Measurements from ENCODE around the gene DYSF.

Gene DYSF

DNA sequence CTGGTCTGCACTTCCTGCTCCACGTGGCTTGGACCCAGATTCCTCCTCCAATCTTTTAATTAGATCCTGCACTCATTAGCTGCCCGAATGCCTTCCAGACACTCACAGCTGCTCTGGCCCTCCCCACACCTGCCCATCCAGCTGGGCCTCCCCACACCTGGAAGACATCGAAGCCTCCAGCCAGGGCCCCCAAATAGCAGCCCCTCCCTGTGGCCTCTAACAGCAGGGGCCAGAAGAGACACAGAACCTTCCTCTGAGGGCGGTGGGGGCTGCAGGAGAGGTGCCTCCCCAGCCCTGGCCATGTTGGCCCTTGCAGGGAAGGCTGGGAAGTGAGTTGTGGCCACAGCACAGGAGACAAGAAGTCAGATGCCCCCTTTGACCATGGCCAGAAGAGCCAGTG is 252.8 kb downstream of the DYSF start:
- TF ChIP-seq EZH2phosphoT487 (IDR thresholded peaks at IDR 0.05; ENCODE audit: low read depth), result no peak
- no peak for TF ChIP-seq CTCF (IDR thresholded peaks at IDR 0.05; ENCODE audit: low read depth, low read length)
- H3K27me3 ChIP-seq (ENCODE audit: low read depth, low read length), result 0 out of 2 replicates have a peak, but pooled peaks cover 5% of the 10 kb centered on the region
- H3K4me2 ChIP-seq (ENCODE audit: low read length), result no peak overlapping the region
- no peaks in the 10 kb centered on the region for H3K4me1 ChIP-seq (ENCODE audit: low read length)
- no peaks in the 10 kb centered on the region for H3K9me3 ChIP-seq (ENCODE audit: insufficient read depth, low read length)
- no peaks in the 10 kb centered on the region for H4K20me1 ChIP-seq (ENCODE audit: insufficient read depth, low read length)
- H2AFZ ChIP-seq (ENCODE audit: low read depth, low read length), result no peak overlapping the region
- no peaks in the 10 kb centered on the region for H3K79me2 ChIP-seq (ENCODE audit: low read length)
- H3K36me3 ChIP-seq (replicated peaks; ENCODE audit: low read depth, low read length), result no peaks in the 10 kb centered on the region
- no peak overlapping the region for H3K27ac ChIP-seq (ENCODE audit: low read length)
- H3K9ac ChIP-seq (ENCODE audit: low read length), result no peak overlapping the region
- no peak overlapping the region for H3K4me3 ChIP-seq (ENCODE audit: low read length)

DNA sequence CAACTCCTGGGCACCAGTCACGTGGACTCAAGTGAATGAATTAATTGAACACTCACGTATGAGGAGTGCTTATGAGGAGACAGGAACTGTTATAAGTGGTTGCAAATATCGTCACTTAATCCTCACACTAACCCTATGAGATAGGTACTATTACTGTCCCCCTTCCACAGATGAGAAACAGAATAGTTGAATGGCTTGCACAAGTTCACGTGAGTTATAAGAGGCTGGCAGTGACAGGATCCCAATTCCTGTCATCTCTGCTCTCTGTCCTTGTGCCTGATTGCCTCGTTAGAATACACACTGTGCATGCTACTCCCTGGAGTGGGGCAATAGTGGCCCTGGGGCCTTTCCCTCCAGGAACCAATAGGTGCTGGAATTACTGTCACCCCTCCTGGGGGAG is 253.5 kb downstream of the DYSF start:
- Histone ChIP-seq H3K27ac (ENCODE audit: low read length) (no peak overlapping the region), H3K36me3 (replicated peaks; ENCODE audit: low read depth, low read length) (no peaks in the 10 kb centered on the region), H4K20me1 (ENCODE audit: insufficient read depth, low read length) (no peaks in the 10 kb centered on the region), H3K4me1 (ENCODE audit: low read length) (no peaks in the 10 kb centered on the region), H3K9ac (ENCODE audit: low read length) (no peak overlapping the region), H3K9me3 (ENCODE audit: insufficient read depth, low read length) (no peaks in the 10 kb centered on the region), H3K4me2 (ENCODE audit: low read length) (no peak overlapping the region), H3K79me2 (ENCODE audit: low read length) (no peaks in the 10 kb centered on the region), H2AFZ (ENCODE audit: low read depth, low read length) (no peak overlapping the region), H3K4me3 (ENCODE audit: low read length) (no peak overlapping the region), H3K27me3 (ENCODE audit: low read depth, low read length) (0 out of 2 replicates have a peak, but pooled peaks cover 5% of the 10 kb centered on the region)
- TF ChIP-seq CTCF (IDR thresholded peaks at IDR 0.05; ENCODE audit: low read depth, low read length), result no peak
- no peak for TF ChIP-seq EZH2phosphoT487 (IDR thresholded peaks at IDR 0.05; ENCODE audit: low read depth)

DNA sequence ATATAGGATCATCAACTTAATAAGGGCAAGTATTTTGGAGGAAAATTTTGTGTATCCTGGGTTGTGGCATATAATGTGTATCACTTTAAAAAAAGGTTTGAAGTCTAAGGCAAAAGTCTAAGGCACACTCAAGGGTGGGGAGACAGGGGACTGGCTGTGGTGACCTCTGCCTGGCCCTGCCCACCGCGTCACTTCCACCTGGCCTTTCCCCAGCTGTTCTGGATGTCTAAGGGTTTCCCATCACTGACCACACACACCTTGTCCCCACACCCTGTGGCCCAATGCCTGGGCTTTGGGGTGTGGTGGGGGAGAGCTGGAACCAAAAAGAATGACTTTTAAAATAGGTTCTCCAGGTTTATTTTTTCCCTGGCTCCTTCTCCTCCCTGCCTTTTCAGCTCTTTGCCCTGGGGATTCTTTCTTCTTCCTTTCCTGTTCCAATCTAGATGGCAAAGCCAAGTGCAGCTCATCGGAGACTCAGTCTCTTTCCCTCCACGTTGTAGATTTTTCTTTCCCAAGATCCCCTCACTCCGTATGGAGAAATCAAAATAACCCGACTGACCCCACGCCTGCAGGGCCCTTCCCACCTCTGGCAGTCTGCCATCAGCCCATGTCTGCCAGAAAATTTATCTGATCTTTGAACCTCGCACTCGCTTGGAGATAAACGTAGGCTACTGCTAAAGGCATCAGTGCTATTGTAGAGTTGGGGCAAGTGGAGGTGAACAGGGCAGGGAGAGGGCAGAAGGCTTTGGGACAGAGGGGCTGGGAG is 257.2 kb downstream of the DYSF start:
- no peak overlapping the region for H2AFZ ChIP-seq (ENCODE audit: low read depth, low read length)
- no peaks in the 10 kb centered on the region for H3K4me1 ChIP-seq (ENCODE audit: low read length)
- no peak overlapping the region for H3K4me2 ChIP-seq (ENCODE audit: low read length)

More for the DNA sequence above, 257.2 kb downstream of the DYSF start:
- Histone ChIP-seq H3K27me3 (ENCODE audit: low read depth, low read length) (peaks cover 10% of the 10 kb centered on the region; the same call in 1 of the 2 replicates), H3K79me2 (ENCODE audit: low read length) (no peaks in the 10 kb centered on the region), H3K9me3 (ENCODE audit: insufficient read depth, low read length) (no peaks in the 10 kb centered on the region), H3K36me3 (replicated peaks; ENCODE audit: low read depth, low read length) (no peaks in the 10 kb centered on the region), H3K4me3 (ENCODE audit: low read length) (no peak overlapping the region), H4K20me1 (ENCODE audit: insufficient read depth, low read length) (no peaks in the 10 kb centered on the region), H3K9ac (ENCODE audit: low read length) (no peak overlapping the region), H3K27ac (ENCODE audit: low read length) (no peak overlapping the region)
- TF ChIP-seq EZH2phosphoT487 (IDR thresholded peaks at IDR 0.05; ENCODE audit: low read depth), result no peak
- no peak for TF ChIP-seq CTCF (IDR thresholded peaks at IDR 0.05; ENCODE audit: low read depth, low read length)
